Neural progenitor cell (in vitro differentiated cells): ENCODE measurements around the gene DKKL1. TPM values are rescaled to one million over a fixed set of nuclear protein-coding genes. Genes with fewer than 3 reads are reported as not detected.

ENCODE experiments used
- DNase-seq: peaks from one replicate; pipeline ENCODE4 v3.0.0-alpha.2; 2016; ENCODE audit warnings: low spot score
- H2AFZ ChIP-seq: fragments of 200-600 bp; sonication (generic); replicated peaks from 2 replicates; pipeline ENCODE4 v1.6.1; 2016; ENCODE audit warnings: antibody characterized with exemption
- H3F3A ChIP-seq: fragments of 200-600 bp; sonication (generic); 2 replicates; pipeline ENCODE4 v1.6.1; 2016; ENCODE audit warnings: antibody characterized with exemption, low read depth
- H3K27ac ChIP-seq: fragments of 200-600 bp; sonication (generic); 2 replicates; pipeline ENCODE4 v1.5.1; 2016; ENCODE audit warnings: mild to moderate bottlenecking
- H3K27me3 ChIP-seq: fragments of 200-600 bp; sonication (generic); 2 replicates; pipeline ENCODE4 v1.6.1; 2016; ENCODE audit warnings: mild to moderate bottlenecking, moderate library complexity
- H3K36me3 ChIP-seq: fragments of 200-600 bp; sonication (generic); 2 replicates; pipeline ENCODE4 v1.5.1; 2016
- H3K4me1 ChIP-seq: fragments of 200-600 bp; sonication (generic); 2 replicates; pipeline ENCODE4 v1.6.1; 2016; ENCODE audit warnings: mixed run types
- H3K4me2 ChIP-seq: fragments of 200-600 bp; sonication (generic); 2 replicates; pipeline ENCODE4 v1.6.1; 2016
- H3K4me3 ChIP-seq: fragments of 200-600 bp; sonication (generic); 2 replicates; pipeline ENCODE4 v1.5.1; 2016
- H3K79me2 ChIP-seq: fragments of 200-600 bp; sonication (generic); 2 replicates; pipeline ENCODE4 v1.6.1; 2016; ENCODE audit warnings: low read depth
- H3K9ac ChIP-seq: fragments of 200-600 bp; sonication (generic); 2 replicates; pipeline ENCODE4 v1.6.1; 2016
- H3K9me3 ChIP-seq: fragments of 200-600 bp; sonication (generic); 2 replicates; pipeline ENCODE4 v1.5.1; 2016; ENCODE audit warnings: low read depth
- H4K20me1 ChIP-seq: fragments of 200-600 bp; sonication (generic); 2 replicates; pipeline ENCODE4 v1.6.1; 2016; ENCODE audit warnings: low read depth
- H3K27ac Mint-ChIP-seq: 3 replicates; pipeline ENCODE4 v1.8.0; 2021; ENCODE audit warnings: mixed read lengths
- H3K27me3 Mint-ChIP-seq: 2 replicates; pipeline ENCODE4 v1.8.0; 2022; ENCODE audit warnings: low read depth, mild to moderate bottlenecking, inconsistent platforms, moderate library complexity, mixed read lengths; ENCODE audit not compliant: insufficient read depth
- H3K36me3 Mint-ChIP-seq: 3 replicates; pipeline ENCODE4 v1.8.0; 2021; ENCODE audit warnings: mixed read lengths
- H3K4me1 Mint-ChIP-seq: 3 replicates; pipeline ENCODE4 v1.8.0; 2021; ENCODE audit warnings: mixed read lengths
- H3K4me3 Mint-ChIP-seq: 3 replicates; pipeline ENCODE4 v1.8.0; 2021; ENCODE audit warnings: mild to moderate bottlenecking, moderate library complexity, mixed read lengths
- H3K9me3 Mint-ChIP-seq: 3 replicates; pipeline ENCODE4 v1.8.0; 2020; ENCODE audit warnings: mixed read lengths
- EZH2 ChIP-seq: fragments of 200-600 bp; sonication (generic); IDR thresholded peaks from 2 replicates; pipeline ENCODE4 v1.6.1; 2017; ENCODE audit warnings: antibody characterized with exemption, mild to moderate bottlenecking, moderate library complexity
- EZH2phosphoT487 ChIP-seq: fragments of 200-600 bp; sonication (generic); IDR thresholded peaks from 2 replicates; pipeline ENCODE4 v1.6.1; 2017; ENCODE audit warnings: antibody characterized with exemption
- total RNA-seq: library from RNA; depleted of rRNA; stranded (reverse); fragments of >200 nt; gene quantifications from 2 replicates; pipeline ENCODE4 v1.2.3, GENCODE V29; 2015; ENCODE audit warnings: low replicate concordance
- TF ChIP-seq, protein P1 (sequence below): fragments of 200-600 bp; sonication (generic); IDR thresholded peaks from 2 replicates; pipeline ENCODE4 v1.5.1; 2017; ENCODE audit warnings: antibody characterized with exemption, mild to moderate bottlenecking

The DKKL1 gene
- total RNA-seq, 1 donor from 2014 or later, result 3.0 TPM

DNA sequence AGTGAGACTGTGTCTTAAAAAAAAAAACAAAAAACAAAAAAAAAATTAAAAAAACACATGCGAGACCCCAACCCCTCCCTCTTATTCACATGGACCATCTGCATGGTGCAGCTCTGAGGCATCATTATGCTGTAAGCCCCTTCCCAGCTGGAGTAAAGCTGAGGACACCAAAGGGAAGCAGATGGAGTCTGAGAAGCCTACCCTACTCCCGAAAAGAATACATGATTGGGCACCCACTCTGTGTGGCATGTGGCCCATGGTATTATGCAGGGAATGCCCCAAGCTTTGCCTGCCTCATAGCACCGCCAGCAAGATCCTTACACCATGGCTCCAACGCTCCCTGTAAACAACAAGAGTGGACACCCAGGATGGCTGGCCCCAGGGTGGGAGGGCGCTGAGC lies 54.8 kb downstream of the DKKL1 start:
- Mint-ChIP-seq H3K27me3 (peaks cover 63% of the 10 kb centered on the region), H3K27ac (no peak overlapping the region), H3K4me3 (no peak overlapping the region), H3K9me3 (peaks cover 2% of the 10 kb centered on the region), H3K4me1 (peaks cover 37% of the 10 kb centered on the region), H3K36me3 (no peaks in the 10 kb centered on the region)
- peaks cover 37% of the 10 kb centered on the region for H3K4me1 ChIP-seq
- no peaks in the 10 kb centered on the region for H3K79me2 ChIP-seq
- no peak overlapping the region for H3K27ac ChIP-seq
- H3K9me3 ChIP-seq, result no peaks in the 10 kb centered on the region
- H3K4me2 ChIP-seq, result no peak overlapping the region
- peaks cover 50% of the 10 kb centered on the region for H3K27me3 ChIP-seq
- H4K20me1 ChIP-seq, result peaks cover 7% of the 10 kb centered on the region
- no peak for DNase-seq
- TF ChIP-seq EZH2, result no peak
- TF ChIP-seq, protein P1, sequence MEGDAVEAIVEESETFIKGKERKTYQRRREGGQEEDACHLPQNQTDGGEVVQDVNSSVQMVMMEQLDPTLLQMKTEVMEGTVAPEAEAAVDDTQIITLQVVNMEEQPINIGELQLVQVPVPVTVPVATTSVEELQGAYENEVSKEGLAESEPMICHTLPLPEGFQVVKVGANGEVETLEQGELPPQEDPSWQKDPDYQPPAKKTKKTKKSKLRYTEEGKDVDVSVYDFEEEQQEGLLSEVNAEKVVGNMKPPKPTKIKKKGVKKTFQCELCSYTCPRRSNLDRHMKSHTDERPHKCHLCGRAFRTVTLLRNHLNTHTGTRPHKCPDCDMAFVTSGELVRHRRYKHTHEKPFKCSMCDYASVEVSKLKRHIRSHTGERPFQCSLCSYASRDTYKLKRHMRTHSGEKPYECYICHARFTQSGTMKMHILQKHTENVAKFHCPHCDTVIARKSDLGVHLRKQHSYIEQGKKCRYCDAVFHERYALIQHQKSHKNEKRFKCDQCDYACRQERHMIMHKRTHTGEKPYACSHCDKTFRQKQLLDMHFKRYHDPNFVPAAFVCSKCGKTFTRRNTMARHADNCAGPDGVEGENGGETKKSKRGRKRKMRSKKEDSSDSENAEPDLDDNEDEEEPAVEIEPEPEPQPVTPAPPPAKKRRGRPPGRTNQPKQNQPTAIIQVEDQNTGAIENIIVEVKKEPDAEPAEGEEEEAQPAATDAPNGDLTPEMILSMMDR, result no peak
- TF ChIP-seq EZH2phosphoT487, result no peak
- no peaks in the 10 kb centered on the region for H3K36me3 ChIP-seq
- H3K9ac ChIP-seq, result no peak overlapping the region
- H3F3A ChIP-seq, result peaks cover 29% of the 10 kb centered on the region
- no peak overlapping the region for H3K4me3 ChIP-seq
- no peak overlapping the region for H2AFZ ChIP-seq

DNA sequence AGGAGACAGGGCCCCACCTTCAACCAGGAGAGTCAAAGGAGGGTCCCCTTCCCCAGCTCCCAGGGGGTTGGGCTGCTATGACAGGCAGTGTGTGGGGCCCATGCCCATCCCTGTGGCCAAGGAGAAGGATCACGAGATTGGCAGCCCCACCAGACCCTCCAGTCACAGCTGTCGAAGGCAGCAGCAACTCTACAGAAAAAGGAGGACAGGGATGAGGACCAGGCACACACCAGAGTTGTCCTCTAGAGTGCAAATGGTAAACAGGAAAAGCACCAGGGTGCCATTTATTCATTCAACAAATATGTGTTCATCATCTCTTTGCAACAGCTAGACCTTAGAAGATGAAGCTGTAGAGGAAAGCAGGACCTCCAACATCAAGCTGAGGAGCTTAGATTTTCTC lies 55.5 kb downstream of the DKKL1 start:
- peaks cover 57% of the 10 kb centered on the region for H3K27me3 ChIP-seq
- no peak overlapping the region for H3K4me3 Mint-ChIP-seq

DNA sequence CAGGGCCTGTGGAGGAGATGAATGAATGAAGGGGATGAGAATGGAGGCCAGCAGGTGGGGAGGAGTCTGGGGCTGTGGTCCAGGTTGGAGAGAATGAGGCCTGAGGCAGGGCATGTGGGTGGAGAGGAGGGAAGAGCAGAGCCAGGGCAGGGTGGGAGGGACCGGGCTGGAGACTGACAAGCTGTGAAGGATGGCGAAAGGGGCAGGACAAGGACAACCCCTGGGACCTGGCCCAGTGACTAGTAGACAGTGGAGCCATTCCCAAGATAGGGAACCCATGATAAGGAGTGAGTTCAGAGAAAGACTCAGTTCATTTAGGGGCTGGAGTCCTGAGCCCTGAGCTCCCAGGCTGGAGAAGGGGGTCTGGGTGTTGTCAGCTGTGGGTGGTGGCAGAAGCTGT lies 56.5 kb downstream of the DKKL1 start:
- no peak for DNase-seq
- peaks cover 37% of the 10 kb centered on the region for H3K4me1 ChIP-seq
- Mint-ChIP-seq H3K27ac (no peak overlapping the region), H3K9me3 (peaks cover 2% of the 10 kb centered on the region), H3K4me1 (peaks cover 40% of the 10 kb centered on the region), H3K36me3 (no peaks in the 10 kb centered on the region), H3K27me3 (peaks cover 78% of the 10 kb centered on the region), H3K4me3 (no peak overlapping the region)
- peaks cover 67% of the 10 kb centered on the region for H3K27me3 ChIP-seq
- H3K9ac ChIP-seq, result no peak overlapping the region
- peaks cover 37% of the 10 kb centered on the region for H3F3A ChIP-seq
- H3K9me3 ChIP-seq, result no peaks in the 10 kb centered on the region
- H3K36me3 ChIP-seq, result no peaks in the 10 kb centered on the region
- H3K27ac ChIP-seq, result no peak overlapping the region
- TF ChIP-seq EZH2phosphoT487, result no peak
- no peak for TF ChIP-seq EZH2
- TF ChIP-seq, protein P1, result no peak
- H3K4me3 ChIP-seq, result no peak overlapping the region
- H3K79me2 ChIP-seq, result no peaks in the 10 kb centered on the region
- peaks cover 7% of the 10 kb centered on the region for H4K20me1 ChIP-seq
- no peak overlapping the region for H2AFZ ChIP-seq
- H3K4me2 ChIP-seq, result no peak overlapping the region

More for the DNA sequence above, 55.5 kb downstream of the DKKL1 start:
- Histone ChIP-seq H3K4me1 (peaks cover 39% of the 10 kb centered on the region), H3K4me2 (no peak overlapping the region), H3K27ac (no peak overlapping the region), H3K79me2 (no peaks in the 10 kb centered on the region), H4K20me1 (peaks cover 7% of the 10 kb centered on the region), H3F3A (peaks cover 36% of the 10 kb centered on the region), H3K9me3 (no peaks in the 10 kb centered on the region), H3K36me3 (no peaks in the 10 kb centered on the region), H3K4me3 (no peak overlapping the region), H2AFZ (no peak overlapping the region), H3K9ac (no peak overlapping the region)
- Mint-ChIP-seq H3K27ac (no peak overlapping the region), H3K27me3 (peaks cover 69% of the 10 kb centered on the region), H3K36me3 (no peaks in the 10 kb centered on the region), H3K4me1 (peaks cover 41% of the 10 kb centered on the region), H3K9me3 (peaks cover 2% of the 10 kb centered on the region)
- no peak for TF ChIP-seq EZH2phosphoT487
- TF ChIP-seq EZH2, result no peak
- TF ChIP-seq, protein P1, result no peak
- no peak for DNase-seq
